Hepatocyte (in vitro differentiated cells): Measurements from ENCODE around the gene TBATA. TPM values are rescaled to one million over a fixed set of nuclear protein-coding genes. Genes with fewer than 3 reads are reported as not detected.

Source experiments
- DNase-seq: peaks from one replicate; pipeline ENCODE4 v3.0.0-alpha.2; 2016; ENCODE audit warnings: low spot score
- H2AFZ ChIP-seq: fragments of 200-600 bp; sonication (generic); 2 replicates; pipeline ENCODE4 v1.6.0; 2016; ENCODE audit warnings: antibody characterized with exemption, mild to moderate bottlenecking
- H3K27ac ChIP-seq: fragments of 200-600 bp; sonication (generic); 2 replicates; pipeline ENCODE4 v1.5.1; 2016; ENCODE audit warnings: mild to moderate bottlenecking
- H3K27me3 ChIP-seq: fragments of 200-600 bp; sonication (generic); 2 replicates; pipeline ENCODE4 v1.6.1; 2016
- H3K36me3 ChIP-seq: fragments of 200-600 bp; sonication (generic); replicated peaks from 2 replicates; pipeline ENCODE4 v1.5.1; 2016; ENCODE audit warnings: low read depth; ENCODE audit not compliant: insufficient read depth
- H3K4me1 ChIP-seq: fragments of 200-600 bp; sonication (generic); 2 replicates; pipeline ENCODE4 v1.5.1; 2016; ENCODE audit warnings: mild to moderate bottlenecking, moderate library complexity; ENCODE audit not compliant: insufficient read depth
- H3K4me2 ChIP-seq: fragments of 200-600 bp; sonication (generic); 2 replicates; pipeline ENCODE4 v1.6.0; 2016
- H3K4me3 ChIP-seq: fragments of 200-600 bp; sonication (generic); 2 replicates; pipeline ENCODE4 v1.5.1; 2016; ENCODE audit warnings: mild to moderate bottlenecking
- H3K79me2 ChIP-seq: fragments of 200-600 bp; sonication (generic); 2 replicates; pipeline ENCODE4 v1.6.0; 2017; ENCODE audit warnings: mild to moderate bottlenecking
- H3K9me2 ChIP-seq: fragments of 200-600 bp; sonication (generic); replicated peaks from 2 replicates; pipeline ENCODE4 v1.6.0; 2017; ENCODE audit warnings: mild to moderate bottlenecking; ENCODE audit not compliant: insufficient read depth
- H3K9me3 ChIP-seq: fragments of 200-600 bp; sonication (generic); 2 replicates; pipeline ENCODE4 v1.5.1; 2016; ENCODE audit warnings: low read depth, mild to moderate bottlenecking
- H4K20me1 ChIP-seq: fragments of 200-600 bp; sonication (generic); 2 replicates; pipeline ENCODE4 v1.6.0; 2016; ENCODE audit warnings: mild to moderate bottlenecking; ENCODE audit not compliant: insufficient read depth, poor library complexity, severe bottlenecking
- CTCF ChIP-seq: fragments of 200-600 bp; sonication (generic); IDR thresholded peaks from 2 replicates; pipeline ENCODE4 v1.5.1; 2016; ENCODE audit warnings: antibody characterized with exemption, mild to moderate bottlenecking; ENCODE audit not compliant: poor library complexity
- EZH2 ChIP-seq: fragments of 200-600 bp; sonication (generic); IDR thresholded peaks from 2 replicates; pipeline ENCODE4 v1.6.1; 2016; ENCODE audit warnings: antibody characterized with exemption, mild to moderate bottlenecking, borderline replicate concordance
- EZH2phosphoT487 ChIP-seq: fragments of 200-600 bp; sonication (generic); IDR thresholded peaks from one replicate; pipeline ENCODE4 v1.6.1; 2018; ENCODE audit warnings: antibody characterized with exemption, mild to moderate bottlenecking, low read depth, moderate library complexity; ENCODE audit not compliant: unreplicated experiment, severe bottlenecking
- WGBS: methylation state at CpG from one replicate; pipeline ENCODE4 v1.1.6; 2016; ENCODE audit warnings: low lambda C conversion rate; ENCODE audit errors: missing lambda C conversion rate; 5-methylcytosine and 5-hydroxymethylcytosine counted together
- polyA plus RNA-seq: library from polyadenylated mRNA; unstranded; fragments of >200 nt; fragmentation: Nextera tagmentation; extraction: Ambion mirVana; gene quantifications from 2 replicates; pipeline ENCODE4 v1.2.1, GENCODE V29; 2016
- total RNA-seq: library from RNA; depleted of rRNA; stranded (reverse); fragments of >200 nt; gene quantifications from 2 replicates; pipeline ENCODE4 v1.2.3, GENCODE V29; 2014

The TBATA gene
- total RNA-seq (not detected in 2 replicates), polyA plus RNA-seq (not detected in 2 replicates)

- no peak within 1 kb of the TSS for H3K4me2 ChIP-seq
Observed at GRCh38 chr10:70785190-70785589, at the start of gene TBATA. Gene TBATA (minus strand): TSS chr10:70785377. CDS start chr10:70783379, 1,998 bp downstream.

GRCh38 chr10:70834441-70835151 lies 49.4 kb upstream of the TBATA start:
- Histone ChIP-seq H3K36me3 (no peaks in the 10 kb centered on the region), H3K4me1 (peaks cover 41% of the 10 kb centered on the region), H3K27me3 (no peaks in the 10 kb centered on the region), H4K20me1 (peaks cover 3% of the 10 kb centered on the region), H3K27ac (no peak overlapping the region), H3K4me3 (no peak overlapping the region), H2AFZ (no peak overlapping the region), H3K79me2 (peaks cover 71% of the 10 kb centered on the region), H3K9me2 (no peaks in the 10 kb centered on the region), H3K4me2 (no peak overlapping the region), H3K9me3 (no peaks in the 10 kb centered on the region)
- WGBS: 93% methylated on average over 7 of the region's 7 CpGs
- TF ChIP-seq EZH2phosphoT487 (no peak), CTCF (no peak), EZH2 (no peak)
- no peak for DNase-seq

More at GRCh38 chr10:70785190-70785589, at the start of gene TBATA:
- WGBS: 87% methylated on average over 4 of the region's 4 CpGs
- Histone ChIP-seq H3K9me2 (no peaks in the 10 kb centered on the region), H3K27me3 (no peaks in the 10 kb centered on the region), H3K27ac (no peak within 1 kb of the TSS), H3K36me3 (no peaks in the 10 kb centered on the region), H3K79me2 (no peaks in the 10 kb centered on the region), H3K4me3 (no peak within 1 kb of the TSS), H2AFZ (no peak within 1 kb of the TSS), H3K4me1 (no peaks in the 10 kb centered on the region), H3K9me3 (no peaks in the 10 kb centered on the region), H4K20me1 (no peaks in the 10 kb centered on the region)
- no peak for TF ChIP-seq EZH2phosphoT487
- TF ChIP-seq CTCF: no peak
- TF ChIP-seq EZH2: no peak
- no peak for DNase-seq

GRCh38 chr10:70834021-70834420 lies 48.8 kb upstream of the TBATA start:
- DNase-seq: no peak
- TF ChIP-seq EZH2 (no peak), CTCF (no peak), EZH2phosphoT487 (no peak)
- WGBS: 87% methylated on average over 5 of the region's 5 CpGs
- no peak overlapping the region for H3K4me2 ChIP-seq
- no peaks in the 10 kb centered on the region for H3K36me3 ChIP-seq
- peaks cover 69% of the 10 kb centered on the region for H3K79me2 ChIP-seq
- peaks cover 3% of the 10 kb centered on the region for H4K20me1 ChIP-seq
- H3K4me3 ChIP-seq: no peak overlapping the region
- H2AFZ ChIP-seq: no peak overlapping the region
- H3K9me2 ChIP-seq: no peaks in the 10 kb centered on the region
- H3K4me1 ChIP-seq: peaks cover 47% of the 10 kb centered on the region
- H3K27ac ChIP-seq: peak overlapping the region; percentile 21
- no peaks in the 10 kb centered on the region for H3K27me3 ChIP-seq
- no peaks in the 10 kb centered on the region for H3K9me3 ChIP-seq
